DND-41 (cell line): ENCODE results near the gene TSHR.

Experiments
- ATAC-seq: fragments of 200-7000 bp; cut with Tn5 transposase; 3 replicates; pipeline ENCODE4 v1.9.1; 2021; ENCODE audit warnings: low read depth; ENCODE audit not compliant: insufficient read depth
- DNase-seq: peaks from one replicate; pipeline ENCODE4 v3.0.0-alpha.2; 2020
- H2AFZ ChIP-seq: 2 replicates; pipeline ENCODE4 v1.6.0; 2012; ENCODE audit warnings: low read depth, low read length
- H3K27ac ChIP-seq: 2 replicates; pipeline ENCODE4 v1.5.1; 2012; ENCODE audit warnings: low read length, inconsistent platforms
- H3K27me3 ChIP-seq: fragments of 200-600 bp; sonication (generic); 2 replicates; pipeline ENCODE4 v1.6.0; 2012; ENCODE audit warnings: low read length, mild to moderate bottlenecking, inconsistent platforms; ENCODE audit not compliant: insufficient read depth, poor library complexity
- H3K36me3 ChIP-seq: 2 replicates; pipeline ENCODE4 v1.5.1; 2012; ENCODE audit warnings: low read length, inconsistent platforms; ENCODE audit not compliant: insufficient read depth
- H3K4me1 ChIP-seq: 2 replicates; pipeline ENCODE4 v1.5.1; 2012; ENCODE audit warnings: mild to moderate bottlenecking, low read length; ENCODE audit not compliant: insufficient read depth
- H3K4me2 ChIP-seq: 2 replicates; pipeline ENCODE4 v1.6.0; 2012; ENCODE audit warnings: mild to moderate bottlenecking, moderate library complexity, low read length, inconsistent platforms; ENCODE audit not compliant: insufficient read depth
- H3K4me3 ChIP-seq, 2 experiments: fragments of 200-600 bp in 1 of 2; shearing (Covaris generic) in 1 of 2; 2 replicates each; pipeline ENCODE4 v1.5.1; 2012 to 2016; ENCODE audit warnings: inconsistent platforms in 2 of 2, low read length in 2 of 2, mild to moderate bottlenecking in 2 of 2, low read depth in 1 of 2, moderate library complexity in 1 of 2
- H3K79me2 ChIP-seq: 2 replicates; pipeline ENCODE4 v1.6.0; 2012; ENCODE audit warnings: low read length, inconsistent platforms; ENCODE audit not compliant: insufficient read depth
- H3K9ac ChIP-seq: 2 replicates; pipeline ENCODE4 v1.6.0; 2012; ENCODE audit warnings: low read depth, mild to moderate bottlenecking, inconsistent platforms, low read length, moderate library complexity
- H3K9me3 ChIP-seq: 2 replicates; pipeline ENCODE4 v1.5.1; 2012; ENCODE audit warnings: low read length, moderate library complexity, mild to moderate bottlenecking, inconsistent platforms; ENCODE audit not compliant: insufficient read depth, severe bottlenecking
- H4K20me1 ChIP-seq: 2 replicates; pipeline ENCODE4 v1.6.0; 2012; ENCODE audit warnings: low read length; ENCODE audit not compliant: insufficient read depth
- EZH2 ChIP-seq: IDR thresholded peaks from 3 replicates; pipeline ENCODE4 v1.6.1; 2012; ENCODE audit warnings: borderline replicate concordance, low read depth, mild to moderate bottlenecking, moderate library complexity, low read length, inconsistent platforms; ENCODE audit not compliant: severe bottlenecking
- TF ChIP-seq, protein P1 (sequence below): IDR thresholded peaks from 2 replicates; pipeline ENCODE4 v1.5.1; 2012; ENCODE audit warnings: borderline replicate concordance, low read length, moderate library complexity, mild to moderate bottlenecking; ENCODE audit not compliant: poor library complexity, severe bottlenecking; ENCODE audit errors: extremely low read depth

The TSHR gene

DNA sequence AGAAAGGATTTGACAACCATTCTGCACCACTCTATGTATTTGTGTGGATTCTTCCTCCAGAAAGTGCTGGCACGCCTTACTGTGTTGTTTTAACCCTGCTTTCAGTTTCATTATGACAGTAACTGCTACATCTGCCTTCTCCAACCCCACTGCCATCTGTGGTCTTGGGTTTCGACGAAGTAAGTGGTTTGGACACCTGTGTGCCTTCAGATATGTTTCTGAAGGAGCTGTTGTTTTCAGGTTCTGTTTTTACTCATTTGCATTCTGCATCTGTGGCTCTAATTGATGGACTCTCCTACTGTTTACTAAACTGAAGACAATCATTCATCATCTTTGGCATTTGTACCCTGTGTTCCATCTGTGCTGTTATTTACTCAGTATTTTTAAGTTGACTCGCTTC, 4.1 kb downstream of the TSHR start:
- DNase-seq = peak; percentile 89
- ATAC-seq = peak; percentile 75
- Histone ChIP-seq H3K9me3 (no peaks in the 10 kb centered on the region), H2AFZ (no peak overlapping the region), H3K9ac (peak overlapping the region; percentile 90), H3K4me1 (peaks cover 72% of the 10 kb centered on the region), H4K20me1 (no peaks in the 10 kb centered on the region), H3K27ac (peak overlapping the region; percentile 98), H3K79me2 (peaks cover 94% of the 10 kb centered on the region), H3K27me3 (no peaks in the 10 kb centered on the region), H3K4me3 (peak overlapping the region; percentile 0 to 87; a peak in 3 of 4 replicates), H3K36me3 (peaks cover 36% of the 10 kb centered on the region), H3K4me2 (peak overlapping the region; percentile 80)
- TF ChIP-seq EZH2 = no peak
- TF ChIP-seq, protein P1, sequence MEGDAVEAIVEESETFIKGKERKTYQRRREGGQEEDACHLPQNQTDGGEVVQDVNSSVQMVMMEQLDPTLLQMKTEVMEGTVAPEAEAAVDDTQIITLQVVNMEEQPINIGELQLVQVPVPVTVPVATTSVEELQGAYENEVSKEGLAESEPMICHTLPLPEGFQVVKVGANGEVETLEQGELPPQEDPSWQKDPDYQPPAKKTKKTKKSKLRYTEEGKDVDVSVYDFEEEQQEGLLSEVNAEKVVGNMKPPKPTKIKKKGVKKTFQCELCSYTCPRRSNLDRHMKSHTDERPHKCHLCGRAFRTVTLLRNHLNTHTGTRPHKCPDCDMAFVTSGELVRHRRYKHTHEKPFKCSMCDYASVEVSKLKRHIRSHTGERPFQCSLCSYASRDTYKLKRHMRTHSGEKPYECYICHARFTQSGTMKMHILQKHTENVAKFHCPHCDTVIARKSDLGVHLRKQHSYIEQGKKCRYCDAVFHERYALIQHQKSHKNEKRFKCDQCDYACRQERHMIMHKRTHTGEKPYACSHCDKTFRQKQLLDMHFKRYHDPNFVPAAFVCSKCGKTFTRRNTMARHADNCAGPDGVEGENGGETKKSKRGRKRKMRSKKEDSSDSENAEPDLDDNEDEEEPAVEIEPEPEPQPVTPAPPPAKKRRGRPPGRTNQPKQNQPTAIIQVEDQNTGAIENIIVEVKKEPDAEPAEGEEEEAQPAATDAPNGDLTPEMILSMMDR = no peak

DNA sequence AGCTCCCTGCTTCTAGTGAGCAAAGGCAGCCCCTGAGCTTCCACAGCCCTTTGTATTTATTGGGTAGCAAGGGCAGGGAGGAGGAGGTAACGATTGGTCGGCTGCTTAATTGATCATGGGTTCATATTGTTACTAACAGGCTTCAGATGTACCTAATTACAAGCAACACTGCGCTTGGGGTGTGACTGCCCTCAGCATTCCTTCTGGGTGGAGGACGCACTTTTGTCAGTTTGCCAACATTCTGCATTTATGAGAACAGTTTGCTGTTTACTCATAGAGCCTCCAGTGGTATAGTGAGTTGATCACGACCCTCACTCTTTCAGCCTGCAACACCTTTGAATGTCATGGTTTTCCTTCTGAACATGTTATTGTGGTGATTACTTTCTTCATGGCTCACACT, 9.6 kb downstream of the TSHR start:
- DNase-seq = no peak
- Histone ChIP-seq H3K4me1 (peaks cover 59% of the 10 kb centered on the region), H3K36me3 (peaks cover 68% of the 10 kb centered on the region), H4K20me1 (no peaks in the 10 kb centered on the region), H3K27me3 (no peaks in the 10 kb centered on the region), H2AFZ (no peak overlapping the region), H3K4me3 (no peak overlapping the region), H3K9me3 (no peaks in the 10 kb centered on the region), H3K9ac (no peak overlapping the region), H3K79me2 (peaks cover 98% of the 10 kb centered on the region), H3K4me2 (no peak overlapping the region), H3K27ac (peak overlapping the region; percentile 11)
- TF ChIP-seq, protein P1 = no peak
- TF ChIP-seq EZH2 = no peak
- ATAC-seq = no peak

DNA sequence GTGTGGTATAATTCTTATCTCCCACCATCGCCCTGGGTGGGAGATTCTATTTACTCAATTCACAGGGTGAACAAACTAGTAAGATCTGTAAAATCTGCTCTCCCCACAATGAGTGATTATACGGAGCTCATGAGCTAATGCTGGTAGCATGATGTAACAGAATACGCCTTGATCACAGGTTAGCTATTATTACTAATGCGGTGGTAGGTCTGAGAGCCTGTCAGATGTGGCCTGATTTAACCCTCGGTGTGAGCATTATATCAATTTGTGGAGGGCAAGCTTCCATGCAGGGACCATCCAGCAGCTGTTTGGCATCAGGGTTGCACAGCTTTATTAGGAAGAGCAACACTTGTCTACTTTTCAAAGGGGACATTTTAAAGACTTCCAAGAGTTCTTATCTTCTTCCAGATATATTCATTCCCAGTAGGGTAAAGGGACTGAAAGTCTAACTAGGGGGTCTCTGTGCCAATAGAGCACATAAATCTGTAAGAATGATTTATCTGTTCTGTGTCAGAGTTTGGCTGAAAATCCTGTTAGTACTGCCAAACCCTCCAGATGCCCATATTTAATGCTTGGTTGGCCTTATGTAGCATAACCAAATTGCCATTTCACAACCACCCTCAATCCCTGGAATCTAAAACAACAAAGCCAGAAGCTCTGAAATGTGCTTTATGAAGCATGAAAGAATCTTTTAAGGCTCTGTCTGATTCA, 18.7 kb downstream of the TSHR start:
- Histone ChIP-seq H3K4me3 (no peak overlapping the region; a peak in 1 of 4 replicates), H3K27ac (peak overlapping the region; percentile 87), H2AFZ (peak overlapping the region; percentile 31; the same call in 1 of the 2 replicates), H3K9ac (peak overlapping the region; percentile 38), H3K9me3 (no peaks in the 10 kb centered on the region), H3K36me3 (peaks cover 39% of the 10 kb centered on the region), H4K20me1 (no peaks in the 10 kb centered on the region), H3K27me3 (no peaks in the 10 kb centered on the region), H3K79me2 (peaks cover 79% of the 10 kb centered on the region), H3K4me1 (peaks cover 100% of the 10 kb centered on the region), H3K4me2 (peak overlapping the region; percentile 15)
- ATAC-seq (peak; percentile 10), DNase-seq (peak; percentile 65)
- TF ChIP-seq, protein P1 = no peak
- TF ChIP-seq EZH2 = no peak
